ENCODE results near the gene MBTPS1. TPM values are rescaled to one million over a fixed set of nuclear protein-coding genes. Genes with fewer than 3 reads are reported as not detected.

MBTPS1 gene
- total RNA-seq, 1 experiment from 2014 or later: 46.9 TPM

- H3K4me3 Mint-ChIP-seq: no peak overlapping the region
- H3K27ac Mint-ChIP-seq: no peak overlapping the region
- peaks cover 17% of the 10 kb centered on the region for H3K4me1 Mint-ChIP-seq
- no peaks in the 10 kb centered on the region for H3K9me3 Mint-ChIP-seq
- ChIA-PET CTCF (interaction anchor here (0.9 to 10.2 kb wide), 7 partner anchors 16 to 91 kb away, joined by 3 to 131 read pairs (median 27); partner anchors contain the start of gene OSGIN1), POLR2A (no interaction called here)
- no peak for DNase-seq (ENCODE audit: low spot score)
- no peak for ATAC-seq
- H3K27me3 Mint-ChIP-seq (ENCODE audit: low read depth): no peaks in the 10 kb centered on the region
- H3K36me3 Mint-ChIP-seq: no peaks in the 10 kb centered on the region
- TF ChIP-seq SMAD4 (CRISPR knock-in tag; IDR thresholded peaks at IDR 0.05) (no peak), ZMAT4 (CRISPR knock-in tag; IDR thresholded peaks at IDR 0.05) (no peak), KAT7 (CRISPR knock-in tag; IDR thresholded peaks at IDR 0.05; ENCODE audit: borderline replicate concordance) (no peak), OVOL2 (CRISPR knock-in tag; IDR thresholded peaks at IDR 0.05; ENCODE audit: borderline replicate concordance) (no peak), STAT6 (CRISPR knock-in tag; conservative IDR thresholded peaks at IDR 0.05; ENCODE audit: low read depth) (no peak), PRRX2 (CRISPR knock-in tag; IDR thresholded peaks at IDR 0.05) (no peak), PREB (CRISPR knock-in tag; IDR thresholded peaks at IDR 0.05; ENCODE audit: borderline replicate concordance) (no peak), EMX1 (CRISPR knock-in tag; IDR thresholded peaks at IDR 0.05) (no peak), GABPB1 (CRISPR knock-in tag; IDR thresholded peaks at IDR 0.05) (no peak), MLX (CRISPR knock-in tag; IDR thresholded peaks at IDR 0.05) (no peak), USF2 (CRISPR knock-in tag; IDR thresholded peaks at IDR 0.05) (no peak), MYBL2 (CRISPR knock-in tag; IDR thresholded peaks at IDR 0.05) (no peak), ZNF532 (CRISPR knock-in tag; IDR thresholded peaks at IDR 0.05; ENCODE audit: borderline replicate concordance) (no peak), ZSCAN18 (CRISPR knock-in tag; IDR thresholded peaks at IDR 0.05) (no peak), TCF7 (CRISPR knock-in tag; IDR thresholded peaks at IDR 0.05; ENCODE audit: low read depth) (no peak), ZNF425 (CRISPR knock-in tag; conservative IDR thresholded peaks at IDR 0.05) (no peak), TEAD4 (CRISPR knock-in tag; IDR thresholded peaks at IDR 0.05) (no peak), ZNF317 (CRISPR knock-in tag; IDR thresholded peaks at IDR 0.05; ENCODE audit: borderline replicate concordance, low read depth) (no peak), ZNF281 (CRISPR knock-in tag; IDR thresholded peaks at IDR 0.05) (no peak)
Observed at GRCh38 chr16:84045001-84045817, 71.5 kb downstream of the MBTPS1 start.
